NOMO-1 treated with dmso at 0.1 percent for 144 hours (cell line): Measurements from ENCODE around the gene RPS6KA3.
"Not testable (repeated sequence)": the region's sequence is repeated elsewhere in the genome, so short reads cannot be mapped to it uniquely, and the experiment has no call there.

Experiments
- DNase-seq: peaks from one replicate; lab custom pipeline; 2025; ENCODE audit not compliant: unreplicated experiment; lab: John Stamatoyannopoulos, UW

RPS6KA3 gene

GRCh38 chrX:20224814-20225487 is 41.8 kb downstream of the RPS6KA3 start:
- DNase-seq: no peak

- no peak for DNase-seq
Observed at GRCh38 chrX:20221902-20222301, 44.8 kb downstream of the RPS6KA3 start.

GRCh38 chrX:20218836-20219505 is 47.7 kb downstream of the RPS6KA3 start:
- DNase-seq: no peak

- DNase-seq: no peak
Observed at GRCh38 chrX:20217906-20218305, 48.8 kb downstream of the RPS6KA3 start.

GRCh38 chrX:20217271-20217670 is 49.4 kb downstream of the RPS6KA3 start:
- no peak for DNase-seq

- DNase-seq: no peak
Observed at GRCh38 chrX:20215565-20215964, 51.1 kb downstream of the RPS6KA3 start.

- no peak for DNase-seq
Observed at GRCh38 chrX:20212486-20213089, 54.1 kb downstream of the RPS6KA3 start.

GRCh38 chrX:20211261-20211786 is 55.4 kb downstream of the RPS6KA3 start:
- DNase-seq: no peak

- no peak for DNase-seq
Observed at GRCh38 chrX:20205927-20206708, 60.6 kb downstream of the RPS6KA3 start.

- no peak for DNase-seq
Observed at GRCh38 chrX:20204351-20204750, 62.4 kb downstream of the RPS6KA3 start.

GRCh38 chrX:20197641-20198210 is 69.0 kb downstream of the RPS6KA3 start:
- no peak for DNase-seq

GRCh38 chrX:20189171-20189570 is 77.5 kb downstream of the RPS6KA3 start:
- no peak for DNase-seq

- DNase-seq: no peak
Observed at GRCh38 chrX:20181598-20182329, 84.9 kb downstream of the RPS6KA3 start.

GRCh38 chrX:20177093-20177492 is 89.6 kb downstream of the RPS6KA3 start:
- no peak for DNase-seq

- no peak for DNase-seq
Observed at GRCh38 chrX:20173856-20174255, 92.9 kb downstream of the RPS6KA3 start.

- DNase-seq: no peak
Observed at GRCh38 chrX:20173313-20173712, 93.4 kb downstream of the RPS6KA3 start.

- DNase-seq: no peak
Observed at GRCh38 chrX:20171887-20172286, 94.8 kb downstream of the RPS6KA3 start.

GRCh38 chrX:20162516-20162915 is 104.2 kb downstream of the RPS6KA3 start:
- DNase-seq: not testable (repeated sequence)

- no peak for DNase-seq
Observed at GRCh38 chrX:20159797-20160385, 106.8 kb downstream of the RPS6KA3 start.

GRCh38 chrX:20151689-20152088 is 115.0 kb downstream of the RPS6KA3 start:
- DNase-seq: no peak
